ENCODE data around the gene POLR3K. TPM values are rescaled to one million over a fixed set of nuclear protein-coding genes. Genes with fewer than 3 reads are reported as not detected.
"Not testable (repeated sequence)": the region's sequence is repeated elsewhere in the genome, so short reads cannot be mapped to it uniquely, and the experiment has no call there.

The POLR3K gene
- total RNA-seq, 1 experiment from 2014 or later = 40.1 TPM

DNA sequence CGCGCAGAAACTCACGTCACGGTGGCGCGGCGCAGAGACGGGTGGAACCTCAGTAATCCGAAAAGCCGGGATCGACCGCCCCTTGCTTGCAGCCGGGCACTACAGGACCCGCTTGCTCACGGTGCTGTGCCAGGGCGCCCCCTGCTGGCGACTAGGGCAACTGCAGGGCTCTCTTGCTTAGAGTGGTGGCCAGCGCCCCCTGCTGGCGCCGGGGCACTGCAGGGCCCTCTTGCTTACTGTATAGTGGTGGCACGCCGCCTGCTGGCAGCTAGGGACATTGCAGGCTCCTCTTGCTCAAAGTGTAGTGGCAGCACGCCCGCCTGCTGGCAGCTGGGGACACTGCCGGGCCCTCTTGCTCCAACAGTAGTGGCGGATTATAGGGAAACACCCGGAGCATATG is 42.6 kb downstream of the POLR3K start:
- POLR2A ChIA-PET; H3K27me3 Mint-ChIP-seq (ENCODE audit: low read depth); H3K36me3 Mint-ChIP-seq; H3K4me1 Mint-ChIP-seq; H3K9me3 Mint-ChIP-seq; H3K27ac Mint-ChIP-seq; ATAC-seq; H3K4me3 Mint-ChIP-seq: not testable (repeated sequence)
- DNase-seq (ENCODE audit: low spot score) = peak; percentile 99
- CTCF ChIA-PET = interaction anchor here (0.6 kb wide), 1 partner anchor 1298 kb away, joined by 3 read pairs; no protein-coding TSS in a partner anchor
- TF ChIP-seq, protein P1, sequence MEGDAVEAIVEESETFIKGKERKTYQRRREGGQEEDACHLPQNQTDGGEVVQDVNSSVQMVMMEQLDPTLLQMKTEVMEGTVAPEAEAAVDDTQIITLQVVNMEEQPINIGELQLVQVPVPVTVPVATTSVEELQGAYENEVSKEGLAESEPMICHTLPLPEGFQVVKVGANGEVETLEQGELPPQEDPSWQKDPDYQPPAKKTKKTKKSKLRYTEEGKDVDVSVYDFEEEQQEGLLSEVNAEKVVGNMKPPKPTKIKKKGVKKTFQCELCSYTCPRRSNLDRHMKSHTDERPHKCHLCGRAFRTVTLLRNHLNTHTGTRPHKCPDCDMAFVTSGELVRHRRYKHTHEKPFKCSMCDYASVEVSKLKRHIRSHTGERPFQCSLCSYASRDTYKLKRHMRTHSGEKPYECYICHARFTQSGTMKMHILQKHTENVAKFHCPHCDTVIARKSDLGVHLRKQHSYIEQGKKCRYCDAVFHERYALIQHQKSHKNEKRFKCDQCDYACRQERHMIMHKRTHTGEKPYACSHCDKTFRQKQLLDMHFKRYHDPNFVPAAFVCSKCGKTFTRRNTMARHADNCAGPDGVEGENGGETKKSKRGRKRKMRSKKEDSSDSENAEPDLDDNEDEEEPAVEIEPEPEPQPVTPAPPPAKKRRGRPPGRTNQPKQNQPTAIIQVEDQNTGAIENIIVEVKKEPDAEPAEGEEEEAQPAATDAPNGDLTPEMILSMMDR (IDR thresholded peaks at IDR 0.05) = peak; percentile 98

DNA sequence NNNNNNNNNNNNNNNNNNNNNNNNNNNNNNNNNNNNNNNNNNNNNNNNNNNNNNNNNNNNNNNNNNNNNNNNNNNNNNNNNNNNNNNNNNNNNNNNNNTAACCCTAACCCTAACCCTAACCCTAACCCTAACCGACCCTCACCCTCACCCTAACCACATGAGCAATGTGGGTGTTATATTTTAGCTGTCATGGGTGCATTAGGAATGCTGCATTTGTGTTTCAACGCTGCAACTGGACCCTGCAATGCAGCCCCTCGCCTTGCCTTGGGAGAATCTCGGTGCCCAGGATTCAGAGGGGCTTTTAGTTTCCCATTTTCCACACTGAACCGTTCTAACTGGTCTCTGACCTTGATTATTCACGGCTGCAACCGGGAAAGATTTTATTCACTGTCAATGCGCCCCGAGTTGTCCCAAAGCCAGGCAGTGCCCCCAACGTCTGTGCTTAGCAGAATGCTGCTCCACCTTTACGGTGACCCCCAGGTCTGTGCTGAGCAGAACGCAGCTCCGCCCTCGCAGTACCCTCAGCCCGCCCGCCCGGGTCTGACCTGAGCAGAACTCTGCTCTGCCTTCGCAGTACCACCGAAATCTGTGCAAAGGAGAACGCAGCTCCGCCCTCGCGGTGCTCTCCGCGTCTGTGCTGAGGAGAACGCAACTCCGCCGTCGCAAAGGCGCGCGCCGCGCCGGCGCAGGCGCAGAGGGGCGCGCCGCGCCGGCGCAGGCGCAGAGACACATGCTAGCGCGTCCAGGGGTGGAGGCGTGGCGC is 43.3 kb downstream of the POLR3K start:
- POLR2A ChIA-PET = no interaction called here
- peaks cover 3% of the 10 kb centered on the region; the same call in 1 of the 2 replicates for H3K36me3 Mint-ChIP-seq
- CTCF ChIA-PET = no interaction called here
- no peak overlapping the region for H3K27ac Mint-ChIP-seq
- no peaks in the 10 kb centered on the region for H3K4me1 Mint-ChIP-seq
- TF ChIP-seq MYBL2 (CRISPR knock-in tag; IDR thresholded peaks at IDR 0.05) (no peak), NR2C2 (CRISPR knock-in tag; IDR thresholded peaks at IDR 0.05) (no peak), FOXP1 (CRISPR knock-in tag; IDR thresholded peaks at IDR 0.05; ENCODE audit: borderline replicate concordance) (no peak), MXD4 (CRISPR knock-in tag; IDR thresholded peaks at IDR 0.05; ENCODE audit: borderline replicate concordance) (no peak), TEAD1 (CRISPR knock-in tag; IDR thresholded peaks at IDR 0.05) (no peak), JAZF1 (CRISPR knock-in tag; IDR thresholded peaks at IDR 0.05) (no peak), ZNF121 (CRISPR knock-in tag; IDR thresholded peaks at IDR 0.05) (no peak), CREB1 (CRISPR knock-in tag; IDR thresholded peaks at IDR 0.05) (no peak), IRF2 (CRISPR knock-in tag; IDR thresholded peaks at IDR 0.05; ENCODE audit: borderline replicate concordance, low read depth) (no peak)
- TF ChIP-seq, protein P2, sequence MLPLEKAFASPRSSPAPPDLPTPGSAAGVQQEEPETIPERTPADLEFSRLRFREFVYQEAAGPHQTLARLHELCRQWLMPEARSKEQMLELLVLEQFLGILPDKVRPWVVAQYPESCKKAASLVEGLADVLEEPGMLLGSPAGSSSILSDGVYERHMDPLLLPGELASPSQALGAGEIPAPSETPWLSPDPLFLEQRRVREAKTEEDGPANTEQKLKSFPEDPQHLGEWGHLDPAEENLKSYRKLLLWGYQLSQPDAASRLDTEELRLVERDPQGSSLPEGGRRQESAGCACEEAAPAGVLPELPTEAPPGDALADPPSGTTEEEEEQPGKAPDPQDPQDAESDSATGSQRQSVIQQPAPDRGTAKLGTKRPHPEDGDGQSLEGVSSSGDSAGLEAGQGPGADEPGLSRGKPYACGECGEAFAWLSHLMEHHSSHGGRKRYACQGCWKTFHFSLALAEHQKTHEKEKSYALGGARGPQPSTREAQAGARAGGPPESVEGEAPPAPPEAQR (CRISPR knock-in tag; IDR thresholded peaks at IDR 0.05) = no peak
- TF ChIP-seq, protein P3, sequence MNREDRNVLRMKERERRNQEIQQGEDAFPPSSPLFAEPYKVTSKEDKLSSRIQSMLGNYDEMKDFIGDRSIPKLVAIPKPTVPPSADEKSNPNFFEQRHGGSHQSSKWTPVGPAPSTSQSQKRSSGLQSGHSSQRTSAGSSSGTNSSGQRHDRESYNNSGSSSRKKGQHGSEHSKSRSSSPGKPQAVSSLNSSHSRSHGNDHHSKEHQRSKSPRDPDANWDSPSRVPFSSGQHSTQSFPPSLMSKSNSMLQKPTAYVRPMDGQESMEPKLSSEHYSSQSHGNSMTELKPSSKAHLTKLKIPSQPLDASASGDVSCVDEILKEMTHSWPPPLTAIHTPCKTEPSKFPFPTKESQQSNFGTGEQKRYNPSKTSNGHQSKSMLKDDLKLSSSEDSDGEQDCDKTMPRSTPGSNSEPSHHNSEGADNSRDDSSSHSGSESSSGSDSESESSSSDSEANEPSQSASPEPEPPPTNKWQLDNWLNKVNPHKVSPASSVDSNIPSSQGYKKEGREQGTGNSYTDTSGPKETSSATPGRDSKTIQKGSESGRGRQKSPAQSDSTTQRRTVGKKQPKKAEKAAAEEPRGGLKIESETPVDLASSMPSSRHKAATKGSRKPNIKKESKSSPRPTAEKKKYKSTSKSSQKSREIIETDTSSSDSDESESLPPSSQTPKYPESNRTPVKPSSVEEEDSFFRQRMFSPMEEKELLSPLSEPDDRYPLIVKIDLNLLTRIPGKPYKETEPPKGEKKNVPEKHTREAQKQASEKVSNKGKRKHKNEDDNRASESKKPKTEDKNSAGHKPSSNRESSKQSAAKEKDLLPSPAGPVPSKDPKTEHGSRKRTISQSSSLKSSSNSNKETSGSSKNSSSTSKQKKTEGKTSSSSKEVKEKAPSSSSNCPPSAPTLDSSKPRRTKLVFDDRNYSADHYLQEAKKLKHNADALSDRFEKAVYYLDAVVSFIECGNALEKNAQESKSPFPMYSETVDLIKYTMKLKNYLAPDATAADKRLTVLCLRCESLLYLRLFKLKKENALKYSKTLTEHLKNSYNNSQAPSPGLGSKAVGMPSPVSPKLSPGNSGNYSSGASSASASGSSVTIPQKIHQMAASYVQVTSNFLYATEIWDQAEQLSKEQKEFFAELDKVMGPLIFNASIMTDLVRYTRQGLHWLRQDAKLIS (CRISPR knock-in tag; IDR thresholded peaks at IDR 0.05; ENCODE audit: borderline replicate concordance) = no peak
- TF ChIP-seq, protein P4, sequence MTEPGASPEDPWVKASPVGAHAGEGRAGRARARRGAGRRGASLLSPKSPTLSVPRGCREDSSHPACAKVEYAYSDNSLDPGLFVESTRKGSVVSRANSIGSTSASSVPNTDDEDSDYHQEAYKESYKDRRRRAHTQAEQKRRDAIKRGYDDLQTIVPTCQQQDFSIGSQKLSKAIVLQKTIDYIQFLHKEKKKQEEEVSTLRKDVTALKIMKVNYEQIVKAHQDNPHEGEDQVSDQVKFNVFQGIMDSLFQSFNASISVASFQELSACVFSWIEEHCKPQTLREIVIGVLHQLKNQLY (CRISPR knock-in tag; IDR thresholded peaks at IDR 0.05) = no peak
- TF ChIP-seq, protein P5, sequence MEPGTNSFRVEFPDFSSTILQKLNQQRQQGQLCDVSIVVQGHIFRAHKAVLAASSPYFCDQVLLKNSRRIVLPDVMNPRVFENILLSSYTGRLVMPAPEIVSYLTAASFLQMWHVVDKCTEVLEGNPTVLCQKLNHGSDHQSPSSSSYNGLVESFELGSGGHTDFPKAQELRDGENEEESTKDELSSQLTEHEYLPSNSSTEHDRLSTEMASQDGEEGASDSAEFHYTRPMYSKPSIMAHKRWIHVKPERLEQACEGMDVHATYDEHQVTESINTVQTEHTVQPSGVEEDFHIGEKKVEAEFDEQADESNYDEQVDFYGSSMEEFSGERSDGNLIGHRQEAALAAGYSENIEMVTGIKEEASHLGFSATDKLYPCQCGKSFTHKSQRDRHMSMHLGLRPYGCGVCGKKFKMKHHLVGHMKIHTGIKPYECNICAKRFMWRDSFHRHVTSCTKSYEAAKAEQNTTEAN (CRISPR knock-in tag; IDR thresholded peaks at IDR 0.05) = no peak
- TF ChIP-seq, protein P6, sequence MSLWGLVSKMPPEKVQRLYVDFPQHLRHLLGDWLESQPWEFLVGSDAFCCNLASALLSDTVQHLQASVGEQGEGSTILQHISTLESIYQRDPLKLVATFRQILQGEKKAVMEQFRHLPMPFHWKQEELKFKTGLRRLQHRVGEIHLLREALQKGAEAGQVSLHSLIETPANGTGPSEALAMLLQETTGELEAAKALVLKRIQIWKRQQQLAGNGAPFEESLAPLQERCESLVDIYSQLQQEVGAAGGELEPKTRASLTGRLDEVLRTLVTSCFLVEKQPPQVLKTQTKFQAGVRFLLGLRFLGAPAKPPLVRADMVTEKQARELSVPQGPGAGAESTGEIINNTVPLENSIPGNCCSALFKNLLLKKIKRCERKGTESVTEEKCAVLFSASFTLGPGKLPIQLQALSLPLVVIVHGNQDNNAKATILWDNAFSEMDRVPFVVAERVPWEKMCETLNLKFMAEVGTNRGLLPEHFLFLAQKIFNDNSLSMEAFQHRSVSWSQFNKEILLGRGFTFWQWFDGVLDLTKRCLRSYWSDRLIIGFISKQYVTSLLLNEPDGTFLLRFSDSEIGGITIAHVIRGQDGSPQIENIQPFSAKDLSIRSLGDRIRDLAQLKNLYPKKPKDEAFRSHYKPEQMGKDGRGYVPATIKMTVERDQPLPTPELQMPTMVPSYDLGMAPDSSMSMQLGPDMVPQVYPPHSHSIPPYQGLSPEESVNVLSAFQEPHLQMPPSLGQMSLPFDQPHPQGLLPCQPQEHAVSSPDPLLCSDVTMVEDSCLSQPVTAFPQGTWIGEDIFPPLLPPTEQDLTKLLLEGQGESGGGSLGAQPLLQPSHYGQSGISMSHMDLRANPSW (CRISPR knock-in tag; conservative IDR thresholded peaks at IDR 0.05; ENCODE audit: low read depth) = no peak
- peak; percentile 27 for DNase-seq (ENCODE audit: low spot score)
- peak; percentile 86 for ATAC-seq
- peaks cover 5% of the 10 kb centered on the region for H3K9me3 Mint-ChIP-seq
- no peaks in the 10 kb centered on the region for H3K27me3 Mint-ChIP-seq (ENCODE audit: low read depth)
- peak overlapping the region; percentile 67 for H3K4me3 Mint-ChIP-seq
